Caco-2 (cell line): ENCODE measurements around the gene CYB5D1. TPM values are rescaled to one million over a fixed set of nuclear protein-coding genes. Genes with fewer than 3 reads are reported as not detected.

Experiments used
- BruUV-seq: library from RNA; stranded (reverse); fragments of 400-500 nt; replicated peaks from 2 replicates; lab custom pipeline; 2021; lab: Mats Ljungman, UMichigan
- CTCF ChIA-PET: fragments of 300-600 bp; sonication (Branson Sonifier 250); formaldehyde crosslinking; loops from one replicate; lab custom pipeline; 2022; ENCODE audit warnings: antibody characterized with exemption; lab: Charles Lee
- POLR2A ChIA-PET: fragments of 300-600 bp; sonication (Branson Sonifier 250); formaldehyde crosslinking; loops from one replicate; lab custom pipeline; 2022; ENCODE audit warnings: antibody characterized with exemption; lab: Charles Lee
- DNase-seq, 2 experiments: peaks; one replicate each; pipeline versions ENCODE4 v3.0.0 to v3.0.0-alpha.2; 2020 to 2022
- H3K27me3 ChIP-seq: replicated peaks from 2 replicates; pipeline ENCODE4 v1.6.0; 2011; ENCODE audit warnings: low read length; ENCODE audit not compliant: control insufficient read depth, insufficient read depth
- H3K36me3 ChIP-seq: 2 replicates; pipeline ENCODE4 v1.5.1; 2011; ENCODE audit warnings: low read length; ENCODE audit not compliant: control insufficient read depth, insufficient read depth
- H3K4me1 ChIP-seq: fragments of 250-450 bp; sonication (Bioruptor Pico); 2 replicates; pipeline ENCODE4 v1.5.1; 2020; ENCODE audit warnings: mild to moderate bottlenecking
- H3K4me3 ChIP-seq: 2 replicates; pipeline ENCODE4 v1.5.1; 2011; ENCODE audit warnings: low read depth, mild to moderate bottlenecking, control low read depth, low read length
- H3K9me3 ChIP-seq: fragments of 250-450 bp; sonication (Bioruptor Pico); 2 replicates; pipeline ENCODE4 v1.5.1; 2020; ENCODE audit warnings: mild to moderate bottlenecking, moderate library complexity
- H3K27ac Mint-ChIP-seq: one replicate; pipeline ENCODE4 v1.8.0; 2022; ENCODE audit warnings: mixed read lengths; ENCODE audit not compliant: unreplicated experiment
- H3K27me3 Mint-ChIP-seq: one replicate; pipeline ENCODE4 v1.8.0; 2022; ENCODE audit warnings: mixed read lengths; ENCODE audit not compliant: insufficient read depth, unreplicated experiment
- H3K36me3 Mint-ChIP-seq: one replicate; pipeline ENCODE4 v1.8.0; 2022; ENCODE audit warnings: mild to moderate bottlenecking, mixed read lengths; ENCODE audit not compliant: insufficient read depth, unreplicated experiment
- H3K4me1 Mint-ChIP-seq: one replicate; pipeline ENCODE4 v1.8.0; 2022; ENCODE audit warnings: low read depth, mixed read lengths; ENCODE audit not compliant: unreplicated experiment
- H3K4me3 Mint-ChIP-seq: one replicate; pipeline ENCODE4 v1.8.0; 2022; ENCODE audit warnings: mild to moderate bottlenecking, moderate library complexity, mixed read lengths; ENCODE audit not compliant: unreplicated experiment
- H3K9me3 Mint-ChIP-seq: one replicate; pipeline ENCODE4 v1.8.0; 2022; ENCODE audit warnings: mixed read lengths; ENCODE audit not compliant: unreplicated experiment
- intact Hi-C: fragments of 100-400 bp; cut with micrococcal nuclease; formaldehyde crosslinking; loops from one replicate; pipeline ENCODE4 v1.10.0; 2022; ENCODE audit not compliant: unreplicated experiment
- total RNA-seq: library from RNA; stranded (reverse); gene quantifications from 2 replicates; pipeline ENCODE4 v1.2.3, GENCODE V29; 2022
- TF ChIP-seq, protein P1 (sequence below), 2 experiments: fragments of 200-600 bp in 1 of 2; IDR thresholded peaks; 1 replicate in 1 of 2; 2 replicates in 1 of 2; pipeline versions ENCODE4 v1.5.1 to v1.8.0; 2011 to 2022; ENCODE audit warnings: antibody characterized with exemption in 1 of 2, control low read depth in 1 of 2, inconsistent platforms in 1 of 2, low read depth in 1 of 2, low read length in 1 of 2, mild to moderate bottlenecking in 1 of 2, moderate library complexity in 1 of 2; ENCODE audit not compliant: insufficient read depth in 1 of 2, severe bottlenecking in 1 of 2, unreplicated experiment in 1 of 2

CYB5D1 gene
- total RNA-seq, 1 experiment from 2014 or later: 6.1 TPM

DNA sequence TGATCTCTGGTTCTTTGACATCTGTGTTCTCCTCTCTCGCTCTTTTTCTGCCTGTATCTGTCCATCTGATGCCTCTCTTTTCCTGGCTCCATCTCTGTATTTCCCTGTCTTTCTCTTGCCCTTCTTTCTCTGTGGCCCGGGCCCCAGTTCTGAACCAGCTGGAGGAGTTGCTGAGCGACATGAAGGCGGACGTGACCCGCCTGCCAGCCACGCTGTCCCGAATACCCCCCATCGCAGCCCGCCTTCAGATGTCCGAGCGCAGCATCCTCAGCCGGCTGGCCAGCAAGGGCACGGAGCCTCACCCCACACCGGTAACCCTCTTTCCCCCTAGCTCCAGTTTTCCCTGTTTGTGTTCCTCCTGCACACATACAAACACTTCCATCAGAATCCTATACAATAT lies 52.5 kb downstream of the CYB5D1 start:
- intact Hi-C loops: loop anchor here (10.0 kb wide), 1 partner anchor 165 kb away; no protein-coding TSS in a partner anchor
- TF ChIP-seq, protein P1, sequence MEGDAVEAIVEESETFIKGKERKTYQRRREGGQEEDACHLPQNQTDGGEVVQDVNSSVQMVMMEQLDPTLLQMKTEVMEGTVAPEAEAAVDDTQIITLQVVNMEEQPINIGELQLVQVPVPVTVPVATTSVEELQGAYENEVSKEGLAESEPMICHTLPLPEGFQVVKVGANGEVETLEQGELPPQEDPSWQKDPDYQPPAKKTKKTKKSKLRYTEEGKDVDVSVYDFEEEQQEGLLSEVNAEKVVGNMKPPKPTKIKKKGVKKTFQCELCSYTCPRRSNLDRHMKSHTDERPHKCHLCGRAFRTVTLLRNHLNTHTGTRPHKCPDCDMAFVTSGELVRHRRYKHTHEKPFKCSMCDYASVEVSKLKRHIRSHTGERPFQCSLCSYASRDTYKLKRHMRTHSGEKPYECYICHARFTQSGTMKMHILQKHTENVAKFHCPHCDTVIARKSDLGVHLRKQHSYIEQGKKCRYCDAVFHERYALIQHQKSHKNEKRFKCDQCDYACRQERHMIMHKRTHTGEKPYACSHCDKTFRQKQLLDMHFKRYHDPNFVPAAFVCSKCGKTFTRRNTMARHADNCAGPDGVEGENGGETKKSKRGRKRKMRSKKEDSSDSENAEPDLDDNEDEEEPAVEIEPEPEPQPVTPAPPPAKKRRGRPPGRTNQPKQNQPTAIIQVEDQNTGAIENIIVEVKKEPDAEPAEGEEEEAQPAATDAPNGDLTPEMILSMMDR (IDR thresholded peaks at IDR 0.05; ENCODE audit: insufficient read depth in 1 of 2, low read depth in 1 of 2, low read length in 1 of 2, severe bottlenecking in 1 of 2, unreplicated experiment in 1 of 2): no peak
- H3K4me3 Mint-ChIP-seq: no peak overlapping the region
- H3K9me3 Mint-ChIP-seq: no peaks in the 10 kb centered on the region
- Histone ChIP-seq H3K4me1 (no peaks in the 10 kb centered on the region), H3K4me3 (no peak overlapping the region), H3K27me3 (no peaks in the 10 kb centered on the region), H3K36me3 (no peaks in the 10 kb centered on the region), H3K9me3 (no peaks in the 10 kb centered on the region)
- ChIA-PET POLR2A (no interaction called here), CTCF (no interaction called here)
- H3K27ac Mint-ChIP-seq: no peak overlapping the region
- no TSS peak for BruUV-seq
- no peak for DNase-seq
- no peaks in the 10 kb centered on the region for H3K27me3 Mint-ChIP-seq
- peaks cover 21% of the 10 kb centered on the region for H3K36me3 Mint-ChIP-seq
- H3K4me1 Mint-ChIP-seq: no peaks in the 10 kb centered on the region

DNA sequence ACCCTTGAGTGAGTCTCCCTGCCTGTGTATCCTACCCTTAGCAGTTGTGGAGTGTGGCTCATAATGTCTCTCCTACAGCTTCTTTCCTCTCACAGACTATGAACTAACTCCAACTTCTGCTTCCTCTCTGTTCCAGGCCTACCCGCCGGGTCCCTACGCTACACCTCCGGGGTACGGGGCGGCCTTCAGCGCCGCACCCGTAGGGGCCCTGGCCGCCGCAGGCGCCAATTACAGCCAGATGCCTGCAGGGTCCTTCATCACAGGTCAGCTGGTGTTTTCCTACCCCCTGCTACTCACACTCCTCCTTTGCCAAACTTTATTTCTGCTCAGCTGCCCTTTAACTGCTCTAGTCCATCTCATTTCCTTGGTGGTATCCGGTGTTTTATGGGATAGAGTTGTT lies 52.9 kb downstream of the CYB5D1 start:
- Histone ChIP-seq H3K4me3 (no peak overlapping the region), H3K9me3 (no peaks in the 10 kb centered on the region), H3K36me3 (no peaks in the 10 kb centered on the region), H3K4me1 (no peaks in the 10 kb centered on the region), H3K27me3 (no peaks in the 10 kb centered on the region)
- no peaks in the 10 kb centered on the region for H3K4me1 Mint-ChIP-seq
- ChIA-PET POLR2A (no interaction called here), CTCF (no interaction called here)
- H3K36me3 Mint-ChIP-seq: peaks cover 25% of the 10 kb centered on the region
- H3K4me3 Mint-ChIP-seq: no peak overlapping the region
- no peaks in the 10 kb centered on the region for H3K27me3 Mint-ChIP-seq
- TF ChIP-seq, protein P1 (IDR thresholded peaks at IDR 0.05; ENCODE audit: insufficient read depth in 1 of 2, low read depth in 1 of 2, low read length in 1 of 2, severe bottlenecking in 1 of 2, unreplicated experiment in 1 of 2): no peak
- H3K9me3 Mint-ChIP-seq: no peaks in the 10 kb centered on the region
- H3K27ac Mint-ChIP-seq: no peak overlapping the region
- no peak for DNase-seq
- intact Hi-C loops: loop anchor here (10.0 kb wide), 1 partner anchor 166 kb away; no protein-coding TSS in a partner anchor
- no TSS peak for BruUV-seq

DNA sequence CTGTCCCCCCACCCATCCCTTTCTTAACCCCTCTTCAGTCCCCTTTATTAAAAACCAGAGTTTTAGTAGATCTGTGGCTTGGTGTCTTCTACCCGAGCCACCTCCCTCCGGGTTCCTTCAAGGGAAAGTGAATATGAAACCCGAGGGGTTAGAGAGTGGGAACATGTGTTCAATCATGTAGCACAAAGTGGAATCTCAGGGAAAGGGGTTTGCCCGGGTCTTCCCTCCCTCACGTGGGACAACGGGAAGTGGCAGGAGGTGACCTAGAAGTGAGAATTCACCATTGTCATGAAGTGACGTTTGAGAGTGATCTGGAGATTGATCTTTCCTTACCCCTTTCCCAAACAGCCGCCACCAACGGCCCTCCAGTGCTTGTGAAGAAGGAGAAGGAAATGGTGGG lies 53.3 kb downstream of the CYB5D1 start:
- CTCF ChIA-PET: no interaction called here
- Mint-ChIP-seq H3K4me3 (no peak overlapping the region), H3K36me3 (peaks cover 29% of the 10 kb centered on the region), H3K9me3 (no peaks in the 10 kb centered on the region), H3K4me1 (no peaks in the 10 kb centered on the region), H3K27ac (no peak overlapping the region), H3K27me3 (no peaks in the 10 kb centered on the region)
- no peak for DNase-seq
- H3K36me3 ChIP-seq: no peaks in the 10 kb centered on the region
- POLR2A ChIA-PET: no interaction called here
- TF ChIP-seq, protein P1 (IDR thresholded peaks at IDR 0.05; ENCODE audit: insufficient read depth in 1 of 2, low read depth in 1 of 2, low read length in 1 of 2, severe bottlenecking in 1 of 2, unreplicated experiment in 1 of 2): no peak
- BruUV-seq: no TSS peak
- H3K9me3 ChIP-seq: no peaks in the 10 kb centered on the region
- no peak overlapping the region for H3K4me3 ChIP-seq
- intact Hi-C loops: loop anchor here (10.0 kb wide), 1 partner anchor 166 kb away; no protein-coding TSS in a partner anchor
- no peaks in the 10 kb centered on the region for H3K4me1 ChIP-seq
- no peaks in the 10 kb centered on the region for H3K27me3 ChIP-seq

Other genes with a start within 250 kb of the CYB5D1 start
- 20.5 and 25.3 TPM in 2 replicates for gene FXR2, start 243.1 kb upstream of the CYB5D1 start, total RNA-seq
- 33.0 TPM in 2 replicates for gene SAT2, start 230.2 kb upstream of the CYB5D1 start, total RNA-seq
- 0.93 and 1.2 TPM in 2 replicates for gene SHBG, start 227.9 kb upstream of the CYB5D1 start, total RNA-seq
- 0.11 and 0.14 TPM in 2 replicates for gene ATP1B2, start 207.1 kb upstream of the CYB5D1 start, total RNA-seq
- gene TP53, start 170.5 kb upstream of the CYB5D1 start, total RNA-seq: 9.2 and 11.1 TPM in 2 replicates
- 13.6 and 15.2 TPM in 2 replicates for gene WRAP53, start 169.5 kb upstream of the CYB5D1 start, total RNA-seq
- gene EFNB3, start 152.8 kb upstream of the CYB5D1 start, total RNA-seq: 4.1 and 5.1 TPM in 2 replicates
- gene DNAH2, start 140.3 kb upstream of the CYB5D1 start, total RNA-seq: 1.9 and 2.8 TPM in 2 replicates
- 27.4 and 27.9 TPM in 2 replicates for gene KDM6B, start 23.8 kb upstream of the CYB5D1 start, total RNA-seq
- gene TMEM88, start 2.9 kb upstream of the CYB5D1 start, total RNA-seq: 2.5 and 3.2 TPM in 2 replicates
- 20.9 and 27.4 TPM in 2 replicates for gene NAA38, start 444 bp upstream of the CYB5D1 start, total RNA-seq
- gene CHD3, start 30.8 kb downstream of the CYB5D1 start, total RNA-seq: 27.9 and 34.7 TPM in 2 replicates
- gene RNF227, start 58.3 kb downstream of the CYB5D1 start, total RNA-seq: 4.0 and 5.0 TPM in 2 replicates
- gene KCNAB3, start 71.9 kb downstream of the CYB5D1 start, total RNA-seq: 1.2 and 2.0 TPM in 2 replicates
- gene TRAPPC1, start 73.9 kb downstream of the CYB5D1 start, total RNA-seq: 75.5 and 96.2 TPM in 2 replicates
- 22.6 and 24.2 TPM in 2 replicates for gene CNTROB, start 74.2 kb downstream of the CYB5D1 start, total RNA-seq
- 0.74 and 1.7 TPM in 2 replicates for gene GUCY2D, start 144.6 kb downstream of the CYB5D1 start, total RNA-seq
- not detected in 2 replicates for gene ALOX15B, start 181.1 kb downstream of the CYB5D1 start, total RNA-seq
- gene ALOX12B, start 229.7 kb downstream of the CYB5D1 start, total RNA-seq: 0.34 and 0.39 TPM in 2 replicates